NT2/D1 (cell line): ENCODE results near the gene METTL15.

Source experiments
- DNase-seq: peaks from one replicate; pipeline ENCODE4 v3.0.0-alpha.2; 2011; ENCODE audit warnings: low read depth, low spot score
- H3K27me3 ChIP-seq: 2 replicates; pipeline ENCODE4 v1.6.0; 2011; ENCODE audit warnings: mild to moderate bottlenecking; ENCODE audit not compliant: insufficient read length, insufficient read depth
- H3K36me3 ChIP-seq: 2 replicates; pipeline ENCODE4 v1.6.1; 2011; ENCODE audit warnings: mild to moderate bottlenecking, low read length, mixed read lengths; ENCODE audit not compliant: insufficient read depth, insufficient read length
- H3K4me1 ChIP-seq: 2 replicates; pipeline ENCODE4 v1.5.1; 2011; ENCODE audit not compliant: insufficient read depth, insufficient read length
- H3K4me3 ChIP-seq: 2 replicates; pipeline ENCODE4 v1.5.1; 2011; ENCODE audit warnings: low read depth; ENCODE audit not compliant: insufficient read length
- H3K9ac ChIP-seq: 2 replicates; pipeline ENCODE4 v1.6.0; 2011; ENCODE audit warnings: low read depth; ENCODE audit not compliant: insufficient read length
- H3K9me3 ChIP-seq: 2 replicates; pipeline ENCODE4 v1.5.1; 2011; ENCODE audit warnings: mild to moderate bottlenecking, low read length; ENCODE audit not compliant: insufficient read depth
- SUZ12 ChIP-seq: IDR thresholded peaks from 2 replicates; pipeline ENCODE4 v1.6.1; 2011; ENCODE audit not compliant: insufficient read length, insufficient read depth; ENCODE audit errors: extremely low read depth
- YY1 ChIP-seq: IDR thresholded peaks from 2 replicates; pipeline ENCODE4 v1.6.1; 2011; ENCODE audit not compliant: insufficient read length, insufficient read depth
- ZNF274 ChIP-seq: IDR thresholded peaks from 2 replicates; pipeline ENCODE4 v1.6.1; 2011; ENCODE audit warnings: mild to moderate bottlenecking, low read depth, low read length

Gene METTL15

GRCh38 chr11:28242596-28242995 lies 134.4 kb downstream of the METTL15 start:
- Histone ChIP-seq H3K9ac (no peak overlapping the region), H3K36me3 (no peaks in the 10 kb centered on the region), H3K4me1 (no peaks in the 10 kb centered on the region), H3K27me3 (no peaks in the 10 kb centered on the region), H3K4me3 (no peak overlapping the region), H3K9me3 (no peaks in the 10 kb centered on the region)
- TF ChIP-seq ZNF274 (no peak), SUZ12 (no peak), YY1 (no peak)
- no peak for DNase-seq

DNA sequence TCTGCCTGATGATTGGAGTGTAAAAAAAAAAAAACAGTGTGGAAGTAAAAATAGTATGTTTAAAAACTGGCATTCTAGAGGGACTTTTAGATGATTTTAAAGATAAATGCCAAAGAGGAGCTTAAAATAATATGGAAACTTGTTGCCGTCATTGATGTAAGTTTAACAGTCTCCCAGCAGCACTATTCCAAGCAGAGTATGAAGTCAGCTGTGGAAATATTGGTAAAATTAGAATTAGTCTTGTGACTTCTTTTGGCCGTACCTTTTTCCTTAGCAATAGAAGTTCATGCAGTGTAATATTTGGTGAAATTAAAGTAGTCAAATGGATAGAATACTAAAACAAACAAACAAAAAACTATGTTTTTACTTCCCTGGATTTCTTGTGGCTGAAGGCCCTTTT lies 134.9 kb downstream of the METTL15 start:
- no peaks in the 10 kb centered on the region for H3K27me3 ChIP-seq
- no peak overlapping the region for H3K4me3 ChIP-seq

GRCh38 chr11:28243581-28243980 lies 135.4 kb downstream of the METTL15 start:
- Histone ChIP-seq H3K4me3 (no peak overlapping the region), H3K9me3 (no peaks in the 10 kb centered on the region), H3K27me3 (no peaks in the 10 kb centered on the region), H3K36me3 (no peaks in the 10 kb centered on the region), H3K9ac (no peak overlapping the region), H3K4me1 (no peaks in the 10 kb centered on the region)
- TF ChIP-seq YY1 (no peak), ZNF274 (no peak), SUZ12 (no peak)
- DNase-seq: no peak

More for the DNA sequence above, 134.9 kb downstream of the METTL15 start:
- Histone ChIP-seq H3K36me3 (no peaks in the 10 kb centered on the region), H3K9me3 (no peaks in the 10 kb centered on the region), H3K9ac (no peak overlapping the region), H3K4me1 (no peaks in the 10 kb centered on the region)
- DNase-seq: no peak
- TF ChIP-seq ZNF274 (no peak), YY1 (no peak), SUZ12 (no peak)

- TF ChIP-seq SUZ12 (no peak), YY1 (no peak), ZNF274 (no peak)
- no peak for DNase-seq
- H3K9me3 ChIP-seq: no peaks in the 10 kb centered on the region
Observed at GRCh38 chr11:28245131-28245530, 136.9 kb downstream of the METTL15 start.

GRCh38 chr11:28250192-28250591 lies 142.0 kb downstream of the METTL15 start:
- H3K4me3 ChIP-seq: no peak overlapping the region
- no peak overlapping the region for H3K9ac ChIP-seq
- no peak for TF ChIP-seq YY1
- no peak for TF ChIP-seq SUZ12
- TF ChIP-seq ZNF274: no peak
- DNase-seq: no peak
- no peaks in the 10 kb centered on the region for H3K4me1 ChIP-seq
- no peaks in the 10 kb centered on the region for H3K27me3 ChIP-seq
- H3K9me3 ChIP-seq: no peaks in the 10 kb centered on the region
- H3K36me3 ChIP-seq: no peaks in the 10 kb centered on the region

More at GRCh38 chr11:28245131-28245530, 136.9 kb downstream of the METTL15 start:
- H3K4me1 ChIP-seq: no peaks in the 10 kb centered on the region
- H3K27me3 ChIP-seq: no peaks in the 10 kb centered on the region
- no peaks in the 10 kb centered on the region for H3K36me3 ChIP-seq
- no peak overlapping the region for H3K9ac ChIP-seq
- no peak overlapping the region for H3K4me3 ChIP-seq

DNA sequence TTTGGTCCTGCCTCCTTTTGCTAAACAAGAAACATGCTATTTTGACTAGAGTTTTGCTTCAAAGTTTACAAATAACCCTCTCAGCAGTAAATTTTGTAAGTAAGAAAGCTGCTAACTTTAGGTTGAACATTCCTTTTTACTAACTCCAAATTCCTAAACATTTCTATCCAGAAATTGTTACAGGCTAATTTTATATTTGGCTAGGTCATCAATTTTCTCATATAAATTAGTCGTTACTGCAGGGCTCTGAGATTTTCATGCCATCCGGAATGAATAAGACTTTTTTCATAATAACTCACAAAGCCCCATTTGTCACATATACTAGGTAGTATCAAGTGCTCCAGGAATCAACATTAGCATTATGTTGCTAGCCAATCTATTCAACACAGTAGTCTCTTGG lies 143.1 kb downstream of the METTL15 start:
- no peaks in the 10 kb centered on the region for H3K4me1 ChIP-seq
- H3K27me3 ChIP-seq: no peaks in the 10 kb centered on the region
- no peaks in the 10 kb centered on the region; the same call in 1 of the 2 replicates for H3K9me3 ChIP-seq
- no peak overlapping the region for H3K4me3 ChIP-seq
- TF ChIP-seq SUZ12 (no peak), YY1 (no peak), ZNF274 (no peak)
- H3K9ac ChIP-seq: no peak overlapping the region
- no peak for DNase-seq
- H3K36me3 ChIP-seq: no peaks in the 10 kb centered on the region

- DNase-seq: no peak
- Histone ChIP-seq H3K4me1 (no peaks in the 10 kb centered on the region), H3K27me3 (no peaks in the 10 kb centered on the region), H3K36me3 (no peaks in the 10 kb centered on the region), H3K4me3 (no peak overlapping the region), H3K9me3 (no peaks in the 10 kb centered on the region; the same call in 1 of the 2 replicates), H3K9ac (no peak overlapping the region)
- TF ChIP-seq YY1 (no peak), ZNF274 (no peak), SUZ12 (no peak)
Observed at GRCh38 chr11:28257761-28258160, 149.6 kb downstream of the METTL15 start.
